DMS153 treated with DMSO at 0.1 percent for 48 hours (cell line): ENCODE data around the gene CPNE9.

Source experiments
- DNase-seq: peaks from one replicate; lab custom pipeline; 2025; ENCODE audit not compliant: unreplicated experiment; lab: John Stamatoyannopoulos, UW

The CPNE9 gene

GRCh38 chr3:9776896-9777693 is 73.5 kb downstream of the CPNE9 start:
- DNase-seq: no peak

GRCh38 chr3:9777694-9778021 is 74.0 kb downstream of the CPNE9 start:
- no peak for DNase-seq

GRCh38 chr3:9778143-9779074 is 74.8 kb downstream of the CPNE9 start:
- no peak for DNase-seq

- no peak for DNase-seq
These were observed 75.5 kb downstream of the CPNE9 start for GRCh38 chr3:9779075-9779593.
